Esophagus squamous epithelium (tissue), 5 donors: ENCODE results near the gene RIMOC1. TPM values are rescaled to one million over a fixed set of nuclear protein-coding genes. Genes with fewer than 3 reads are reported as not detected.

Experiments used
- DNase-seq: peaks from one replicate; lab custom pipeline; 2025; lab: John Stamatoyannopoulos, UW
- H3K27ac ChIP-seq, 4 donors: fragments of 200-600 bp; sonication (generic); one replicate each; pipeline ENCODE4 v1.5.1; 2016 to 2019; ENCODE audit warnings: mild to moderate bottlenecking in 1 of 4
- H3K27me3 ChIP-seq, 4 donors: fragments of 200-600 bp; sonication (generic); 1 replicate in 3 of 4; 2 replicates in 1 of 4; pipeline versions ENCODE4 v1.5.1 to v1.6.0; 2017 to 2021; ENCODE audit warnings: antibody characterized with exemption in 1 of 4
- H3K36me3 ChIP-seq, 3 donors: fragments of 200-600 bp; sonication (generic); one replicate each; pipeline ENCODE4 v1.5.1; 2016 to 2019
- H3K4me1 ChIP-seq, 3 donors: fragments of 200-600 bp; sonication (generic); one replicate each; pipeline ENCODE4 v1.5.1; 2017 to 2019
- H3K4me3 ChIP-seq, 4 donors: fragments of 200-600 bp; sonication (generic); 1 replicate in 3 of 4; 2 replicates in 1 of 4; pipeline ENCODE4 v1.5.1; 2016 to 2019; ENCODE audit warnings: mild to moderate bottlenecking in 2 of 4, moderate library complexity in 1 of 4
- H3K9me3 ChIP-seq, 3 donors: fragments of 200-600 bp; sonication (generic); one replicate each; pipeline ENCODE4 v1.5.1; 2016 to 2019
- POLR2A ChIP-seq, 4 donors: fragments of 450-650 bp; IDR thresholded peaks; one replicate each; pipeline ENCODE4 v1.6.1; 2017; ENCODE audit warnings: antibody characterized with exemption in 4 of 4, mild to moderate bottlenecking in 4 of 4, moderate library complexity in 3 of 4
- WGBS, 2 donors: methylation state at CpG; one replicate each; pipeline ENCODE4 v1.1.5; 2018; 5-methylcytosine and 5-hydroxymethylcytosine counted together
- intact Hi-C: fragments of 100-400 bp; cut with DNase I; formaldehyde crosslinking; loops from one replicate; pipeline ENCODE4 v1.15.0; 2022
- total RNA-seq, 4 donors: library from RNA; depleted of rRNA; stranded (reverse); fragments of >200 nt; gene quantifications; one replicate each; pipeline ENCODE4 v1.1.0, GENCODE V29; 2016
- TF ChIP-seq, protein P1 (sequence below), 6 experiments: fragments of 450-650 bp in 4 of 6; fragments of 200-600 bp in 2 of 6; sonication (generic) in 2 of 6; IDR thresholded peaks; one replicate each; pipeline ENCODE4 v1.5.1; 2016 to 2019; ENCODE audit warnings: antibody characterized with exemption in 6 of 6, mild to moderate bottlenecking in 4 of 6, moderate library complexity in 4 of 6
- donor health status: DM: yes; HTN: yes; CAD: no.

RIMOC1 gene
- total RNA-seq, 4 donors from 2014 or later, result 11.9 to 16.4 (median 14.2) TPM

DNA sequence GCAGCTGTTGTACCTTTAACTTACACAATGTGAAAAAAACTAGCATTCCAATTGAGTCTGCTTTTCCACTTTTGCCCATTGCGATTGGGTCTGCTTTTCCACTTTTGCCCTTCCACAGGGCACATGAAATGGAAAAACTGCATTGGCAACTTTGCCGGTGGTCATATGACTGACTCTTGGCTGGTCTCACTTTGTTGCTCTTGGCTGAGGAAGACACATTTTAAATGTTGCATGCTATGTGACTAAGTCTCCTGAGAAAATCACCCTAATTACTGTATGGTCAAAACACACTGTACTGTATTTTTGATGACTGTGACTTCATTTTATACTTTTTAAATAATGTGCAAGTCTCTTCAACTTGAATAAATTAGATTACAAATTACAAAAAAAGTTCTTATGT, 32.3 kb upstream of the RIMOC1 start:
- 7 to 30% methylated on average over 2 of the region's 2 CpGs for WGBS, 2 donors
- intact Hi-C loops, result no loop called here
- no peak for DNase-seq
- H3K27me3 ChIP-seq, result no peaks in the 10 kb centered on the region
- no peak overlapping the region for H3K4me3 ChIP-seq
- H3K27ac ChIP-seq, result no peak overlapping the region
- no peaks in the 10 kb centered on the region for H3K9me3 ChIP-seq
- peaks cover 15 to 64% (median 17%) of the 10 kb centered on the region in 3 donors for H3K4me1 ChIP-seq
- TF ChIP-seq, protein P1, sequence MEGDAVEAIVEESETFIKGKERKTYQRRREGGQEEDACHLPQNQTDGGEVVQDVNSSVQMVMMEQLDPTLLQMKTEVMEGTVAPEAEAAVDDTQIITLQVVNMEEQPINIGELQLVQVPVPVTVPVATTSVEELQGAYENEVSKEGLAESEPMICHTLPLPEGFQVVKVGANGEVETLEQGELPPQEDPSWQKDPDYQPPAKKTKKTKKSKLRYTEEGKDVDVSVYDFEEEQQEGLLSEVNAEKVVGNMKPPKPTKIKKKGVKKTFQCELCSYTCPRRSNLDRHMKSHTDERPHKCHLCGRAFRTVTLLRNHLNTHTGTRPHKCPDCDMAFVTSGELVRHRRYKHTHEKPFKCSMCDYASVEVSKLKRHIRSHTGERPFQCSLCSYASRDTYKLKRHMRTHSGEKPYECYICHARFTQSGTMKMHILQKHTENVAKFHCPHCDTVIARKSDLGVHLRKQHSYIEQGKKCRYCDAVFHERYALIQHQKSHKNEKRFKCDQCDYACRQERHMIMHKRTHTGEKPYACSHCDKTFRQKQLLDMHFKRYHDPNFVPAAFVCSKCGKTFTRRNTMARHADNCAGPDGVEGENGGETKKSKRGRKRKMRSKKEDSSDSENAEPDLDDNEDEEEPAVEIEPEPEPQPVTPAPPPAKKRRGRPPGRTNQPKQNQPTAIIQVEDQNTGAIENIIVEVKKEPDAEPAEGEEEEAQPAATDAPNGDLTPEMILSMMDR (IDR thresholded peaks at IDR 0.05), result no peak
- TF ChIP-seq POLR2A (IDR thresholded peaks at IDR 0.05), result no peak
- H3K36me3 ChIP-seq, result peaks cover 0 to 2% (median 0%) of the 10 kb centered on the region in 3 donors

DNA sequence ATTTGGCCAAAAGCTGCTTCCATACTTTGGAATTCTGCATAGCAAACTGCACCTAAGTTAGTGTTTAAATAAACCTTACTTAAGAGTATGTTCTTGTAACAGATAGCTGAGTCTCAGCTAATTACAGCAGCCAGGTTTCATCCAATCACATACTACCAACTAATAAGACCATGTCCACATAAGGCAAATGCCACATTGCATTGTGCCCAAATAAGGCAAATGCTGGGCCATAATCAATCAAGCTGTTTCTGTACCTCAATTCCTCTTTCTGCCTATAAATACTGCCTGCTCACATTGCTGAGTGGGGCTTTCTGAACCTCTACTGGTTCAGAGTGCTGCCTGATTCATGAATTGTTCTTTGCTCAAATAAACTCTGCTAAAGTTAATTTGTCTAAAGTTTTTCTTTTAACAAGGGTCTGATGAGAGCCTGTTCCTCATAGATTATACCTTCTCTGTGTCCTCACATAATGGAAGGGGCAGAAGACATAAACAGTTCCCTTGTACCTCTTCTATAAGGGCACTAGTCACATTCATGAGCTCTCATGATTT, 29.6 kb upstream of the RIMOC1 start:
- no peaks in the 10 kb centered on the region for H3K36me3 ChIP-seq
- H3K27me3 ChIP-seq, result no peaks in the 10 kb centered on the region
- intact Hi-C loops, result no loop called here
- H3K4me3 ChIP-seq, result no peak overlapping the region
- H3K4me1 ChIP-seq, result peaks cover 7 to 38% (median 12%) of the 10 kb centered on the region in 3 donors
- TF ChIP-seq, protein P1 (IDR thresholded peaks at IDR 0.05), result no peak
- TF ChIP-seq POLR2A (IDR thresholded peaks at IDR 0.05), result no peak
- no peaks in the 10 kb centered on the region for H3K9me3 ChIP-seq
- DNase-seq, result no peak
- no peak overlapping the region for H3K27ac ChIP-seq

GRCh38 chr5:41875121-41875520, 29.0 kb upstream of the RIMOC1 start:
- Histone ChIP-seq H3K4me3 (no peak overlapping the region), H3K27ac (no peak overlapping the region), H3K36me3 (no peaks in the 10 kb centered on the region), H3K27me3 (no peaks in the 10 kb centered on the region), H3K4me1 (peaks cover 7 to 37% (median 12%) of the 10 kb centered on the region in 3 donors), H3K9me3 (no peaks in the 10 kb centered on the region)
- DNase-seq, result no peak
- intact Hi-C loops, result no loop called here
- TF ChIP-seq POLR2A (IDR thresholded peaks at IDR 0.05), result no peak
- TF ChIP-seq, protein P1 (IDR thresholded peaks at IDR 0.05), result no peak

DNA sequence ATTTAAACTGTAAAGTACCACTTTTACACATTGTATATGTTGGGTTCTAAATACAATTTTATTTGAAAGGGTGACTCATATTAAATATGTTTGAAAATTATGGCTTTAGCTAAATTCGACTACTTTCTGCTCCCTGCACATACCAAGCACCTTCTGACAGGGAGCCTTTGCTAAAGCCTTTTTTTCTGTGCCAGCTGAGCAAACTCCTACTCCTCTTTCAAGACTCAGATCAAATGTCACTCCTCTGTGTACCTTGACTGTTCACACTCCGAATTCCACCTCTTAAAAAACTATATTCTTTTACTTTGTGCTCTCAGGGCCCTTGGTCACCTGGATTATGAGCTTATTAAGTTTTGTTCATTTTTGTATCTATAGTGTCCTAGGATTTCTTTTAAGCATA, 27.5 kb upstream of the RIMOC1 start:
- H3K36me3 ChIP-seq, result no peaks in the 10 kb centered on the region
- intact Hi-C loops, result no loop called here
- WGBS, 2 donors, result 65 to 80% methylated on average over 2 of the region's 2 CpGs
- no peak for DNase-seq
- H3K4me1 ChIP-seq, result peaks cover 0 to 24% (median 5%) of the 10 kb centered on the region in 3 donors
- no peak overlapping the region for H3K27ac ChIP-seq
- no peak for TF ChIP-seq POLR2A (IDR thresholded peaks at IDR 0.05)
- TF ChIP-seq, protein P1 (IDR thresholded peaks at IDR 0.05), result no peak
- H3K4me3 ChIP-seq, result no peak overlapping the region
- H3K27me3 ChIP-seq, result no peaks in the 10 kb centered on the region
- H3K9me3 ChIP-seq, result no peaks in the 10 kb centered on the region

GRCh38 chr5:41877408-41877807, 26.7 kb upstream of the RIMOC1 start:
- Histone ChIP-seq H3K9me3 (no peaks in the 10 kb centered on the region), H3K27me3 (no peaks in the 10 kb centered on the region), H3K4me1 (peaks cover 0 to 17% (median 0%) of the 10 kb centered on the region in 3 donors), H3K36me3 (no peaks in the 10 kb centered on the region), H3K27ac (no peak overlapping the region), H3K4me3 (no peak overlapping the region)
- TF ChIP-seq, protein P1 (IDR thresholded peaks at IDR 0.05), result no peak
- TF ChIP-seq POLR2A (IDR thresholded peaks at IDR 0.05), result no peak
- intact Hi-C loops, result no loop called here
- no peak for DNase-seq
- WGBS, 2 donors, result 92 to 100% methylated on average over 1 of the region's 1 CpG
